LNCaP clone FGC (cell line): ENCODE results near the gene KPTN.

ENCODE experiments used
- DNase-seq: peaks from one replicate; pipeline ENCODE4 v3.0.0-alpha.2; 2011; ENCODE audit warnings: low read depth
- H3K4me3 ChIP-seq: 2 replicates; pipeline ENCODE4 v1.5.1; 2011; ENCODE audit warnings: mild to moderate bottlenecking, low read depth, low read length, control low read depth
- TF ChIP-seq, protein P1 (sequence below): IDR thresholded peaks from 2 replicates; pipeline ENCODE4 v1.5.1; 2012; ENCODE audit warnings: mild to moderate bottlenecking; ENCODE audit not compliant: control insufficient read depth, insufficient read depth; ENCODE audit errors: extremely low read depth

The KPTN gene

DNA sequence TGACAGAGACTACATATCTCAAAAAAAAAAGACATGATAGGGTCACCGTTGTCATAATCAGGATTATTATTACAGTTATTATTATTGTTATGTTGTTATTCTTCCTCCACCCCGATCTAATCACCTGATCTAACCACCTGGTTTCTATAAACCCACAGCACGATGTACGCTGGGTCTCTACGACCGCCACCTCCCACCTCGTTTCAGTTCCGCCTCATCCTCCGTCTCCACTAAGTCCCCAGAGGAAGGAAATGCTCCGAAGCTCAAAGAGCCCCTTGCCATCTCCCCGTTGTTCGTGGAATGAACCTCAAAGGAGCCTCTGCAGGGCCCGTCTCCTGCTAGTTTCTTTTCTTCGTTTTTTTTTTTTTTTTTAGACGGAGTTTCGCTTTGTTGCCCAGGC, 48.8 kb downstream of the KPTN start:
- TF ChIP-seq, protein P1, sequence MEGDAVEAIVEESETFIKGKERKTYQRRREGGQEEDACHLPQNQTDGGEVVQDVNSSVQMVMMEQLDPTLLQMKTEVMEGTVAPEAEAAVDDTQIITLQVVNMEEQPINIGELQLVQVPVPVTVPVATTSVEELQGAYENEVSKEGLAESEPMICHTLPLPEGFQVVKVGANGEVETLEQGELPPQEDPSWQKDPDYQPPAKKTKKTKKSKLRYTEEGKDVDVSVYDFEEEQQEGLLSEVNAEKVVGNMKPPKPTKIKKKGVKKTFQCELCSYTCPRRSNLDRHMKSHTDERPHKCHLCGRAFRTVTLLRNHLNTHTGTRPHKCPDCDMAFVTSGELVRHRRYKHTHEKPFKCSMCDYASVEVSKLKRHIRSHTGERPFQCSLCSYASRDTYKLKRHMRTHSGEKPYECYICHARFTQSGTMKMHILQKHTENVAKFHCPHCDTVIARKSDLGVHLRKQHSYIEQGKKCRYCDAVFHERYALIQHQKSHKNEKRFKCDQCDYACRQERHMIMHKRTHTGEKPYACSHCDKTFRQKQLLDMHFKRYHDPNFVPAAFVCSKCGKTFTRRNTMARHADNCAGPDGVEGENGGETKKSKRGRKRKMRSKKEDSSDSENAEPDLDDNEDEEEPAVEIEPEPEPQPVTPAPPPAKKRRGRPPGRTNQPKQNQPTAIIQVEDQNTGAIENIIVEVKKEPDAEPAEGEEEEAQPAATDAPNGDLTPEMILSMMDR = no peak
- no peak overlapping the region for H3K4me3 ChIP-seq
- DNase-seq = no peak

DNA sequence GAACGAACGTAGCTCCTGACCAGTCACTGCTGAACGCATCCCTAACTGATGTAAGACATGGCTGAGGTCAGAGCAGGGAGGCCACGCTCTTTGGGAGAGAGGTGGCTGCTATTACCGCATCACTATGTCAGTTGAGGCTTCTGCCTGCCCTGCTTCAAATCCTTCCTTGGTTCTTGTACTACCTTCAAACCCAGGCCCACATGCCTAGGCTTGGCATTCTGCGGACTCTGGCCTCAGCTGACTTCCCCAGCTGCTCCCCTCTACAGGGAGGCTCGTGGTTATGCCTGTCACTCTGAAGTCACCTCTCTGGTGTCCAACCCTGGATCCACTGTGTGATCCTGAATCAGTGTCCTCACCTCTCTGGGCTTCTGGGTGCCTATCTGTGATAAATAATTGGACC, 49.9 kb downstream of the KPTN start:
- no peak for DNase-seq
- no peak overlapping the region for H3K4me3 ChIP-seq
- TF ChIP-seq, protein P1 = no peak

DNA sequence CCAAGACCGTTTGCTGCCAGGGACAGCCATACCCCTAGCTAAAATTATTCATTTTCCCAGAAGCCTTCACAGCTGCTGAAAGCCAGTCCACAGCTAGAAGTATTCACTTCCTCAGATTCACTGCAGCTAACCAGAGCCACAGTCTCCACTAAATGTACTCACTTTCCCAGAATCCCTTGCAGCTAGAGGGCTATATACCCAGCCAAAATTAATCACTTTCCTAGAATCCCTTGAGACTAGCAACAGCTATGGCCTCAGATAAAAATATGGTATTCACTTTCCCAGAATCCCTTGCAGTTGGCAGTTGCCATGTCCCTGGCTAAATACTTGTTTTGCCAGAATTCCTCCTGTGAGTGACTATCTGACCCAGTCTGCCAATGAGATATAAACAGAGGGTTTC, 50.9 kb downstream of the KPTN start:
- H3K4me3 ChIP-seq = no peak overlapping the region
- DNase-seq = no peak
- TF ChIP-seq, protein P1 = no peak

DNA sequence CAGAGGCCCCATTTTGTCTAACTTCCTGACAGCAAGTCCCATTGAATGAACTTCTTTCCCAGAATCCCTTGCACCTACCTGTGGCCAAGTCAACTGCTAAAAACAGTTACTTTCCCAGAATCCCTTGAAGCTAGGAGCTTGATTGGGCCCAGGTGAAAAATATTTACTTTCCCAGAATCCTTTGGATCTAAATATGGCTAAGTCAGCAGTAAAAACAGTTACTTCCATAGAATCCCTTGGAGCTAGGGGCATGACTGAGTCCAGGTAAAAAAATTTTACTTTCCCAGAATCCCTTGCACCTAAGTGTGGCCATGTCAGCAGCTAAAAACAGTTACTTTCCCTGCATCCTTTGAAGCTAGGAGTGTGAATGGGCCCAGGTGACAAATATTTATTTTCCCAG, 51.5 kb downstream of the KPTN start:
- TF ChIP-seq, protein P1 = no peak
- no peak for DNase-seq
- H3K4me3 ChIP-seq = no peak overlapping the region

DNA sequence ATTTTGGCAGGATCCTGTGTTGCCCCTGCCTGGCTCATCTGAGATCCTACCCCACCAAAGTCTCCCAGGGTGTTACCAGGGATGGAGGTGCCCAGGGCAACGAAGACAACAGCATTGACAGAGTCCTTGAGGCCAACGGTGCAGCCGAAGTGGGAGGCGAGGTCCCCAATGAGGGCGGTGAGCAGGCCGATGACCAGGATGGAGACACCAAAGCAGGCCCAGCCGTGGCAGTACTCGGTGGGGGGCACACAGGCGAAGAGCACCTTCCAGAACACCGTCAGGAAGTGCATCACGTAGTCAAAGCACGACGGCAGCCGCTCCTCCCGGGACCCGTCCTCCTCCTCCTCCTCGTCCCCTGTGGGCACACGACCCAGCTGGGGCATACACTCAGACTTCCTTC, 51.9 kb downstream of the KPTN start:
- DNase-seq = no peak
- H3K4me3 ChIP-seq = no peak overlapping the region
- TF ChIP-seq, protein P1 = no peak

DNA sequence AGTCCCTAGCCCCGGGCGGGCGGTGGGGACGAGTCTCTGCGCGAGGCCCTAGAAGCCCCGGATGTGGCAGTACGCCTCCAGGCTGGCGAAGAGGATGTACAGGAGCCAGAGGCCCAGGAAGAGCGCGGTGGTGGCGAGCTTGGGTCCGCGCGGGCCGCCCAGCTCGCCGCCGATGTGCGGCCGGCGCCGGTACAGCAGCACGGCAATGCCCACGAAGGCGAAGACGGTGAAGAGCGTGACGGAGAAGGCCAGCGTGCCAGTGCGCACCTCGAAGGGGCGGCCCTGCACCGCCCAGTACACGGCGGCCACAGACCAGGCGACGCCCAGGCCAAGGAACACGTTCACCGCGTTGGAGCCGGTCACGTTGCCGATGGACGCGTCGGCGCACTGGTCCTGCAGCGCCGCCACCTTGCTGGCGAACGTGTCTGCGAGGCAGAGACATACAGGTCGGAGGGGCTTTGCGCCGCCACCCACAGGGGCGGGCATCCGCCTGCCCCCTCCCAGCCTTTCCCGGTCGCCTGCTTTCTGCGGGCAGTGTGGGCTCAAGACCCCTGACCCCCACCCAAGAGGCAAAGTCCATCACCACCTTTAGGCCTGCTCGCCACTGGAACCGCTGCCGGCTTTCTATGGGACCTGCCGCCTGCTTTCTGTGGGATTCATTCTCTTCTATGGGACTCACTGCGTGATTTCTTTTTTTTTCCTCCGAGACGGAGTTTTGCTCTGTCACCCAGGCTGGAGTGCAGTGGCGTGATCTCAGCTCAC, 53.8 kb downstream of the KPTN start:
- H3K4me3 ChIP-seq = no peak overlapping the region
- TF ChIP-seq, protein P1 = no peak
- DNase-seq = no peak
